HCT116 (cell line): ENCODE measurements around the gene PLD5. TPM values are rescaled to one million over a fixed set of nuclear protein-coding genes. Genes with fewer than 3 reads are reported as not detected.

Experiments
- ATAC-seq: fragments of 200-7000 bp; cut with Tn5 transposase; 2 replicates; pipeline ENCODE4 v1.9.1; 2020; ENCODE audit warnings: mild to moderate bottlenecking, moderate library complexity
- BruUV-seq: library from RNA; stranded (reverse); fragments of 400-500 nt; replicated peaks from 2 replicates; lab custom pipeline; 2021; lab: Mats Ljungman, UMichigan
- CTCF ChIA-PET: fragments of 300-600 bp; sonication (Branson Sonifier 250); formaldehyde crosslinking; loops from one replicate; lab custom pipeline; 2021; ENCODE audit warnings: antibody characterized with exemption; lab: Charles Lee
- POLR2A ChIA-PET: fragments of 300-600, 350-600 bp; sonication (Branson Sonifier 250); formaldehyde crosslinking; loops from one replicate; lab custom pipeline; 2021; ENCODE audit warnings: antibody characterized with exemption; lab: Charles Lee
- RAD21 ChIA-PET, 2 experiments: fragments of 300-600 bp; sonication (Branson Sonifier 250); formaldehyde crosslinking; loops; one replicate each; lab custom pipeline; 2023; ENCODE audit warnings: low total read pairs in 2 of 2; ENCODE audit not compliant: uncharacterized antibody in 2 of 2, unreplicated experiment in 2 of 2, low non-redundant PET in 1 of 2; lab: Charles Lee
- DNase-seq: peaks from one replicate; pipeline ENCODE4 v3.0.0-alpha.2; 2010; ENCODE audit warnings: low read depth, low spot score
- H2AFZ ChIP-seq: fragments of 200-600 bp; shearing (Covaris generic), sonication (generic); 2 replicates; pipeline ENCODE4 v1.6.1; 2017; ENCODE audit warnings: low read depth, mixed run types, mixed read lengths, antibody characterized with exemption, low read length; ENCODE audit not compliant: poor library complexity, severe bottlenecking
- H3K27ac ChIP-seq: 2 replicates; pipeline ENCODE4 v1.5.1; 2012; ENCODE audit warnings: low read depth, low read length
- H3K27me3 ChIP-seq: fragments of 200-600 bp; sonication (generic); 2 replicates; pipeline ENCODE4 v1.6.1; 2016; ENCODE audit warnings: mixed run types, low read length, mixed read lengths; ENCODE audit not compliant: insufficient read depth
- H3K36me3 ChIP-seq, 2 experiments: fragments of 200-500 bp in 1 of 2; fragments of 200-600 bp in 1 of 2; sonication (Bioruptor generic) in 1 of 2; sonication (generic) in 1 of 2; 2 replicates each; pipeline versions ENCODE4 v1.5.1 to v1.6.1; 2014 to 2016; ENCODE audit warnings: low read length in 2 of 2, inconsistent platforms in 1 of 2, mixed read lengths in 1 of 2, mixed run types in 1 of 2; ENCODE audit not compliant: insufficient read depth in 2 of 2, control insufficient read depth in 1 of 2
- H3K4me1 ChIP-seq, 2 experiments: fragments of 200-600 bp in 1 of 2; sonication (generic) in 1 of 2; 2 replicates each; pipeline versions ENCODE4 v1.5.1 to v1.6.1; 2012 to 2017; ENCODE audit warnings: low read length in 2 of 2, inconsistent platforms in 1 of 2, mild to moderate bottlenecking in 1 of 2, mixed read lengths in 1 of 2, mixed run types in 1 of 2, moderate library complexity in 1 of 2; ENCODE audit not compliant: insufficient read depth in 2 of 2, control insufficient read depth in 1 of 2
- H3K4me2 ChIP-seq: fragments of 200-600 bp; sonication (generic); 2 replicates; pipeline ENCODE4 v1.6.1; 2017; ENCODE audit warnings: mixed run types, low read length, mixed read lengths
- H3K4me3 ChIP-seq, 2 experiments: fragments of 200-600 bp in 1 of 2; sonication (generic) in 1 of 2; replicated peaks in 1 of 2; 2 replicates each; pipeline ENCODE4 v1.5.1; 2011 to 2016; ENCODE audit warnings: low read length in 2 of 2, control low read depth in 1 of 2, low read depth in 1 of 2, mild to moderate bottlenecking in 1 of 2, mixed read lengths in 1 of 2, mixed run types in 1 of 2
- H3K79me2 ChIP-seq: fragments of 200-600 bp; sonication (generic); 2 replicates; pipeline ENCODE4 v1.6.1; 2017; ENCODE audit warnings: mild to moderate bottlenecking, mixed run types, low read length, moderate library complexity, mixed read lengths; ENCODE audit not compliant: insufficient read depth
- H3K9ac ChIP-seq: fragments of 200-600 bp; sonication (generic); 2 replicates; pipeline ENCODE4 v1.6.1; 2016; ENCODE audit warnings: low read length, mixed read lengths
- H3K9me2 ChIP-seq: fragments of 200-600 bp; sonication (generic), shearing (Covaris generic); 2 replicates; pipeline ENCODE4 v1.6.1; 2017; ENCODE audit warnings: mixed run types, mild to moderate bottlenecking, moderate library complexity; ENCODE audit not compliant: insufficient read depth
- H3K9me3 ChIP-seq, 2 experiments: fragments of 200-500 bp in 1 of 2; fragments of 200-600 bp in 1 of 2; sonication (Bioruptor generic) in 1 of 2; sonication (generic) in 1 of 2; 2 replicates each; pipeline ENCODE4 v1.6.1; 2014 to 2017; ENCODE audit warnings: low read length in 2 of 2, mixed read lengths in 2 of 2, inconsistent platforms in 1 of 2, low read depth in 1 of 2, mild to moderate bottlenecking in 1 of 2, mixed run types in 1 of 2, moderate library complexity in 1 of 2; ENCODE audit not compliant: control insufficient read depth in 1 of 2, insufficient read depth in 1 of 2
- H4K20me1 ChIP-seq: fragments of 200-600 bp; sonication (generic), shearing (Covaris generic); 2 replicates; pipeline ENCODE4 v1.6.1; 2017; ENCODE audit warnings: mixed run types, mild to moderate bottlenecking, moderate library complexity; ENCODE audit not compliant: insufficient read depth
- ATF3 ChIP-seq: IDR thresholded peaks from 2 replicates; pipeline ENCODE4 v1.6.1; 2012
- CEBPB ChIP-seq: IDR thresholded peaks from 2 replicates; pipeline ENCODE4 v1.6.1; 2012; ENCODE audit warnings: low read depth
- CTCF ChIP-seq, 3 experiments: fragments of 200-600 bp in 1 of 3; sonication (generic) in 1 of 3; IDR thresholded peaks in 2 of 3; conservative IDR thresholded peaks in 1 of 3; 2 replicates each; pipeline ENCODE4 v1.5.1; 2012 to 2017; ENCODE audit warnings: low read depth in 2 of 3, low read length in 2 of 3, antibody characterized with exemption in 1 of 3, borderline replicate concordance in 1 of 3, control low read depth in 1 of 3, mild to moderate bottlenecking in 1 of 3, mixed read lengths in 1 of 3, mixed run types in 1 of 3, moderate library complexity in 1 of 3; ENCODE audit not compliant: insufficient read depth in 1 of 3
- EGR1 ChIP-seq: IDR thresholded peaks from 2 replicates; pipeline ENCODE4 v1.6.1; 2012; ENCODE audit warnings: low read depth
- ELF1 ChIP-seq: IDR thresholded peaks from 2 replicates; pipeline ENCODE4 v1.6.1; 2012; ENCODE audit warnings: low read depth, borderline replicate concordance
- EZH2 ChIP-seq: fragments of 200-600 bp; sonication (generic); IDR thresholded peaks from 2 replicates; pipeline ENCODE4 v1.6.1; 2017; ENCODE audit warnings: antibody characterized with exemption, mixed run types
- EZH2phosphoT487 ChIP-seq: fragments of 200-600 bp; IDR thresholded peaks from 2 replicates; pipeline ENCODE4 v1.6.1; 2018; ENCODE audit warnings: antibody characterized with exemption, borderline replicate concordance
- FOSL1 ChIP-seq: IDR thresholded peaks from 2 replicates; pipeline ENCODE4 v1.6.1; 2012; ENCODE audit warnings: low read depth
- JUND ChIP-seq: IDR thresholded peaks from 2 replicates; pipeline ENCODE4 v1.6.1; 2012
- POLR2A ChIP-seq: IDR thresholded peaks from 2 replicates; pipeline ENCODE4 v1.7.0; 2011; ENCODE audit warnings: borderline replicate concordance; ENCODE audit not compliant: insufficient read depth, insufficient read length; ENCODE audit errors: extremely low read depth
- POLR2AphosphoS5 ChIP-seq: IDR thresholded peaks from 2 replicates; pipeline ENCODE4 v1.6.1; 2011; ENCODE audit warnings: mild to moderate bottlenecking, low read depth, low read length, moderate library complexity
- RAD21 ChIP-seq: IDR thresholded peaks from 2 replicates; pipeline ENCODE4 v1.6.1; 2012; ENCODE audit warnings: low read depth, mild to moderate bottlenecking
- SIN3A ChIP-seq: IDR thresholded peaks from 2 replicates; pipeline ENCODE4 v1.6.1; 2012; ENCODE audit warnings: low read depth
- SP1 ChIP-seq: IDR thresholded peaks from 2 replicates; pipeline ENCODE4 v1.6.1; 2012; ENCODE audit warnings: low read depth
- TCF7L2 ChIP-seq: IDR thresholded peaks from 2 replicates; pipeline ENCODE4 v1.7.0; 2011; ENCODE audit warnings: borderline replicate concordance, inconsistent platforms; ENCODE audit not compliant: insufficient read depth, insufficient read length; ENCODE audit errors: extremely low read depth
- YY1 ChIP-seq: IDR thresholded peaks from 2 replicates; pipeline ENCODE4 v1.6.1; 2011; ENCODE audit warnings: low read length, low read depth, moderate library complexity, mild to moderate bottlenecking; ENCODE audit not compliant: insufficient replicate concordance; ENCODE audit errors: extremely low read depth
- ZFX ChIP-seq: fragments of 450-650 bp; IDR thresholded peaks from 2 replicates; pipeline ENCODE4 v1.6.1; 2017
- ZNF274 ChIP-seq: fragments of 200-500 bp; sonication (Bioruptor generic); IDR thresholded peaks from 2 replicates; pipeline ENCODE4 v1.6.1; 2014; ENCODE audit warnings: mild to moderate bottlenecking, low read depth, low read length, inconsistent platforms
- intact Hi-C: fragments of 100-400 bp; cut with micrococcal nuclease; formaldehyde crosslinking; loops from 2 replicates; pipeline ENCODE4 v1.10.0; 2022
- total RNA-seq: library from RNA; stranded (reverse); gene quantifications from one replicate; pipeline ENCODE4 v1.2.1, GENCODE V29; 2021; ENCODE audit not compliant: unreplicated experiment
- TF ChIP-seq, protein P1 (sequence below): IDR thresholded peaks from 2 replicates; pipeline ENCODE4 v1.6.1; 2011; ENCODE audit warnings: mild to moderate bottlenecking, low read length, moderate library complexity; ENCODE audit not compliant: insufficient replicate concordance; ENCODE audit errors: extremely low read depth
- TF ChIP-seq, protein P2 (sequence below): IDR thresholded peaks from 2 replicates; pipeline ENCODE4 v1.6.1; 2012

The PLD5 gene
- total RNA-seq, 1 experiment from 2014 or later = not detected

- Histone ChIP-seq H3K79me2 (no peaks in the 10 kb centered on the region), H3K36me3 (no peaks in the 10 kb centered on the region), H3K4me3 (no peak overlapping the region), H3K9me2 (no peaks in the 10 kb centered on the region), H3K27ac (no peak overlapping the region), H4K20me1 (no peaks in the 10 kb centered on the region), H3K27me3 (no peaks in the 10 kb centered on the region), H3K4me1 (no peaks in the 10 kb centered on the region), H2AFZ (no peak overlapping the region), H3K4me2 (no peak overlapping the region), H3K9me3 (no peaks in the 10 kb centered on the region), H3K9ac (no peak overlapping the region)
- RAD21 ChIA-PET = no interaction called here
- intact Hi-C loops = no loop called here
- CTCF ChIA-PET = no interaction called here
- POLR2A ChIA-PET = no interaction called here
- TF ChIP-seq ELF1 (no peak), ZNF274 (no peak), EZH2phosphoT487 (no peak), POLR2AphosphoS5 (no peak), ATF3 (no peak), YY1 (no peak), CEBPB (no peak), JUND (no peak), RAD21 (no peak), SP1 (no peak), TCF7L2 (no peak), EZH2 (no peak), ZFX (no peak), SIN3A (no peak), FOSL1 (no peak), EGR1 (no peak), CTCF (IDR thresholded peaks at IDR 0.05 in 2 of 3, conservative IDR thresholded peaks at IDR 0.05 in 1 of 3; ENCODE audit: borderline replicate concordance in 1 of 3, insufficient read depth in 1 of 3, low read depth in 2 of 3, low read length in 2 of 3) (no peak), POLR2A (no peak)
- TF ChIP-seq, protein P1, sequence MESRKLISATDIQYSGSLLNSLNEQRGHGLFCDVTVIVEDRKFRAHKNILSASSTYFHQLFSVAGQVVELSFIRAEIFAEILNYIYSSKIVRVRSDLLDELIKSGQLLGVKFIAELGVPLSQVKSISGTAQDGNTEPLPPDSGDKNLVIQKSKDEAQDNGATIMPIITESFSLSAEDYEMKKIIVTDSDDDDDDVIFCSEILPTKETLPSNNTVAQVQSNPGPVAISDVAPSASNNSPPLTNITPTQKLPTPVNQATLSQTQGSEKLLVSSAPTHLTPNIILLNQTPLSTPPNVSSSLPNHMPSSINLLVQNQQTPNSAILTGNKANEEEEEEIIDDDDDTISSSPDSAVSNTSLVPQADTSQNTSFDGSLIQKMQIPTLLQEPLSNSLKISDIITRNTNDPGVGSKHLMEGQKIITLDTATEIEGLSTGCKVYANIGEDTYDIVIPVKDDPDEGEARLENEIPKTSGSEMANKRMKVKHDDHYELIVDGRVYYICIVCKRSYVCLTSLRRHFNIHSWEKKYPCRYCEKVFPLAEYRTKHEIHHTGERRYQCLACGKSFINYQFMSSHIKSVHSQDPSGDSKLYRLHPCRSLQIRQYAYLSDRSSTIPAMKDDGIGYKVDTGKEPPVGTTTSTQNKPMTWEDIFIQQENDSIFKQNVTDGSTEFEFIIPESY = no peak
- TF ChIP-seq, protein P2, sequence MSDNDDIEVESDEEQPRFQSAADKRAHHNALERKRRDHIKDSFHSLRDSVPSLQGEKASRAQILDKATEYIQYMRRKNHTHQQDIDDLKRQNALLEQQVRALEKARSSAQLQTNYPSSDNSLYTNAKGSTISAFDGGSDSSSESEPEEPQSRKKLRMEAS = no peak
- no TSS peak for BruUV-seq
- DNase-seq (no peak), ATAC-seq (no peak)
These were observed 112.6 kb downstream of the PLD5 start for GRCh38 chr1:242411901-242412300.
